Measurements from ENCODE around the gene HOXA4. TPM values are rescaled to one million over a fixed set of nuclear protein-coding genes. Genes with fewer than 3 reads are reported as not detected.
A peak's percentile ranks its signal among the peaks of the same experiment; 100 is the strongest.

Gene HOXA4
- total RNA-seq, 1 experiment from 2014 or later = 1.3 TPM

DNA sequence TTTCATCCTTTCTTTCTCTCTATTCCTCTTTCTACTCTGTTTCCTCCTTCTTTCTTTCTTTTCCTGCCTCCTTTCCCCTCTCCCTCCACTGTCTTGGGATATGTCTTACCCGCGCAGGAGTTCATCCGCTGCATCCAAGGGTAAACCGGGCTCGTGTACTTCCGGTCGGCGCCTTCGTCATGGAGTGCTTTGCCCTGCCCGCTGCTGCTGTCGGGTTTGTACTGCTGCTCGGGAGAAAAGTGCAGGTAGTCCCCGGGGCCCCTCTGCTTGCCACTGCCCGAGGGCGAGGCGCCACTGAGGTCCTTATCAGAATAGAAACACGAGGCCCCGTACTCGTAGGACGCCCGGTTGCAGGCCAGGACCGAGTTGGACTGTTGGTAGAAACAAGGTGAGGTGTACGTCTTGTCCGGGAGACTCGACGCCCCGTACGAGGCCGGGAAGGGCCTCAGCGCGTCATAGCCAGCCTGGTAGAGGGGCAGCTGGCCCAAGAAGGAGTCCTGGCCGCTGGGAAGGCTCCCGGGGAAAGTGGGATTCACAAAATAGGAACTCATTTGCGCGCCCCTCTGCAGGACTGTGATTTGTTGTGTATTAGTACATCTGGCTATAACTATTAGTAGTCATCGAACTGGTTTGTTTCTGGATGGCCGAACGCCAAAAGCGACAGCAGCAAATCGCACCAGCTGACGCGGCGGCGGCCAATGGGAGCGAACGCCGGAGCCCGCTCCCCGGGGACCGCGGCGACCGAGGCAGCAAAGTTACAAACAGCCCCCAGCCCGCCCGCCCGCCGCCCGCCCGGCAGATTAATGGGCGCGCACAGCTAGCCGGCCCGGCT is 16.9 kb upstream of the HOXA4 start, which contains the start of gene HOXA6:
TSS of gene HOXA6 (minus strand) at position 576 of the 832 bp plus-strand sequence. CDS start at position 551, 25 bp downstream.
- DNase-seq (ENCODE audit: low read depth) = no peak

GRCh38 chr7:27146491-27147198 is 16.1 kb upstream of the HOXA4 start:
- DNase-seq (ENCODE audit: low read depth) = no peak

- no peak for DNase-seq (ENCODE audit: low read depth)
Measured at GRCh38 chr7:27145914-27146412, 15.4 kb upstream of the HOXA4 start.

GRCh38 chr7:27145165-27145913 is 14.8 kb upstream of the HOXA4 start:
- DNase-seq (ENCODE audit: low read depth) = no peak

DNA sequence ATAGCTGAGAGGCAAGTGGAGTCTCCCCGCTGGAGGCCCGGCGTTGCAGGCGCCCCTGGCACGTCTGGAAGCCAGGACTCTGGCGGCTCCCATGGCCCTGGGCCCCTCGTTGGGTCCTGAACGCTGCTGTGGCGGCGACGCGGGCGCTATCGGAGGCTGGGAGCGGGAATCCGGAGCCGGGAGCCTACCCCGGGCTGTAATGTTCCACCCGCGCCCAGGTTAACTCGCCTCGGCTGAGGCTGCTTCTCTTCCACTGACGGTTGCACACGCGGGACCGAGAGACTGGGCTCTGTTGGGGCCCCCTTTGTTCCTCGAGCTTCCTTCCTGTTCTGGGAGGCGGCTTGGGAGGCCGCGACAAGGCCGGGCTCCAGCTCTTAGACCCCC is 14.2 kb upstream of the HOXA4 start:
- DNase-seq (ENCODE audit: low read depth) = no peak

DNA sequence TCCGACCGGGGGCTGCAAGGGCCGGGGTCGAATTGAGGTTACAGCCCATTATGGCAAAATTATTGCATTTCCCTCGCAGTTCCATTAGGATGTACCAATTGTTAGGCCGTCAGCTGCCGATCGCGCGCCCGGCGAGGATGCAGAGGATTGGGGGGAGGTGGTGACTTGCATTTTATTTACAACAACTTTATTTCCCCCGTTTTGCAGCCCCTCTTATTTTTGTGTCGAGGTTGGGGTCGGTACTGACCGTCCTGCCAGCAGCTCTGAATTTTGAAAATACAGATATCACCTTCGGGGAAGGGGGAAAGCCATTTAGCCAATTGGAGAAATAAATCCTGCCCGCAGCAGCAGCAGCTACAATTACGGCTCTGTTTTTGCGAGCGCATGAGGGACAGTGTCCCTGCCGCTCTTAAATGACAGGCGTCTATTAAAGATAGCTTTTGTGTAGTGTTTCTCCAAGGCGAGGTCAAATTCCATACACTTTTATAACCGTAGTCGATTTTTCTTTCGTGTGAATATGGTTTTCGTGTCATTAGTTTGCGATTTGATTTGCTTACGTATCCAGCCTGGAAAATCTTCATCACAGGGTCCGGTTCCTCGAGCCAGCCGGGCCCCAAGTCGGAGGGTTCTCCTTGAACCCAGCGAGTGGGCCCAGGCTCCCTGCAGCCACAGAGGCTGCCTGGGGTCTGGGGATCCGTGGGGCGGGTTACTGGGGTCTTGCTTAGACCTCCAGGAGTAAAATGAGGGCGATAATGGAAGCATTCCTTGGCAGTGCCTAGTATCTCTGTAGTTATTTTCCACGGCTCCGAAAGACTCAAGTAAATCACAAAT is 13.6 kb upstream of the HOXA4 start:
- DNase-seq (ENCODE audit: low read depth) = no peak

- no peak for DNase-seq (ENCODE audit: low read depth)
Measured at GRCh38 chr7:27143023-27143949, 12.7 kb upstream of the HOXA4 start, which contains the start of gene HOXA5. TSS of gene HOXA5 (minus strand) at chr7:27143681. CDS start at chr7:27143607, 74 bp downstream.

DNA sequence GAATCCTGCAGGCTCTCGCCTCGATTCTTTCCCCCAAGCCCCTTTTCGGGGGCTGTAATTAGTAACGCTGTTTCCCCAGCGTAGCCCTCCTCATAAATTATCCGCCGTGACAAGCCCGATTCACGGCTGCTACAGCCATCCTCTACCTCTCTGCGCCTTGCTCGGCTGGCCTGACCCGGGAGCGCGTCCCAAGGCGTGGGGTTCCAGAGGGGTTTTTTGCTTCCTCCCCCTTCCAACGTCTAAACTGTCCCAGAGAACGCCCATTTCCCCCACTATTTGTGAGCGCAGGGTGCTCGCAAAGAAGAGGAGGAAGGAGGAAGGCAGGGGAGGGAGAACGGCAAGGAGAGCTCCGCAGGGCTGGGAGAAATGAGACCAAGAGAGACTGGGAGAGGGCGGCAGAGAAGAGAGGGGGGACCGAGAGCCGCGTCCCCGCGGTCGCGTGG is 12.0 kb upstream of the HOXA4 start:
- DNase-seq (ENCODE audit: low read depth) = no peak

DNA sequence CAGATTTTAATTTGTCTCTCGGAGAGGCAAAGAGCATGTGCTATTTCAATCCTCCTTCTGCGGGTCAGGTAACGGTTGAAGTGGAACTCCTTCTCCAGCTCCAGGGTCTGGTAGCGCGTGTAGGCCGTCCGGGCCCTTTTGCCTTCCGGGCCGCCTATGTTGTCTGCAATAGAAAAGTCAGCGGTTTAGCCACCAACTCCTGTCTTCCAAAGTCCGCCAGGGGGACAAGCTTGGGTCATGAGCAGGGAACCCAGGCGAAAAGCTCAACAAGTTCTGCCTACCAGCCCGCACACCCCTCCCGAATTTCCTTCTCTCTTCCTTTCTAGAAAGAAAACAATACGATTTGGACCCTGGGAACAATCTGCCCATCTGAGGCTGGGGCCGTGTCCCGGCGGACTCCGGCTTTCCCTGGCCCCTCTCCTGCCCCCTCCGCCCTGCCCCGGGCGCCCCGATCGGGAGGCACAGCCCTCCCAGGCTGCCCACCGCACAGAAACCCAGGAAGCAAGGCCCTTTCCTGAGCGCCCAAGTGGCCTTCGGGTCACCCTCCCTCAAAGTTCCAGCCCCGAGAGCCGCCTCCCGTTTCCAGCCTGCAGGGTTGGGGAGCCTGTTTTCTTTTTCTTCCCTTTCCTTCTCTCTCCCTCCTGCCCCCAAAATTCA is 11.5 kb upstream of the HOXA4 start:
- no peak for DNase-seq (ENCODE audit: low read depth)

- no peak for DNase-seq (ENCODE audit: low read depth)
Measured at GRCh38 chr7:27141137-27141922, 10.8 kb upstream of the HOXA4 start.

DNA sequence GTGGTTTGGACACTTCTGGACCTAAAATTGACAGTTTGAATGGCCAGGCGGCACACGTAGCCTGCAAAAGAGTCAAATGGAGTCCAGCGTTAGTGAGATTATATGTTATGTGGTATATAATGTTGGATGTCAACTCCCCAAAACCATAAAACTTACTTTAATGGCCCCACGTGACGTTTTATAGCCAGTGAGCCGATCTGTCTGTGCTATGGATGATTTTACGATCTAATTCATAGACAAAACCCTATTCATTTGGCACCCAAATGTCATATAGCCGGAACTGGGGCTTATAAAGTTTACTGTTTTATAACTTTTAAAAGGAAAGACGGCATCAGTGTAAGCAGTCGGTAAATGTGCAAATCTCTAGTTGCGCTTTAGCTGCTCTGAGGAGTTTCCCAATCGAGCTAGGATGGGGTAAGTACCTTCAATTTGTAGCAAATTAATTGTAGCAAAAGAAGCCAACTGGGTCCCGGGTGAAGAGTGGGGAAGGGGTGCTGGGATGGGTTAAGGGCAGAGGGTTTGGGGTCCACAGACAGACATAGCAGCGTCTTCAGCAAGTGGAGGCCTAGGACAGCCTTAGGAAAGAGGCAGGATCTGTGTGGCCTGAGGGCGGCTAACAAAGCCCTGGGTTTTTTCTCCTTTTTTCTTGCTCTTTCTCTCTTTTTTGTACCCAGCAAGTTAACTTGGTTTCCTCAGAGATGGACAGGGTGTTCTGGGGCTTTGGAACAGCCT is 9.7 kb upstream of the HOXA4 start:
- no peak for DNase-seq (ENCODE audit: low read depth)

GRCh38 chr7:27139334-27140125 is 9.0 kb upstream of the HOXA4 start:
- DNase-seq (ENCODE audit: low read depth) = no peak

- DNase-seq (ENCODE audit: low read depth) = no peak
Measured at GRCh38 chr7:27138985-27139333, 8.4 kb upstream of the HOXA4 start.

DNA sequence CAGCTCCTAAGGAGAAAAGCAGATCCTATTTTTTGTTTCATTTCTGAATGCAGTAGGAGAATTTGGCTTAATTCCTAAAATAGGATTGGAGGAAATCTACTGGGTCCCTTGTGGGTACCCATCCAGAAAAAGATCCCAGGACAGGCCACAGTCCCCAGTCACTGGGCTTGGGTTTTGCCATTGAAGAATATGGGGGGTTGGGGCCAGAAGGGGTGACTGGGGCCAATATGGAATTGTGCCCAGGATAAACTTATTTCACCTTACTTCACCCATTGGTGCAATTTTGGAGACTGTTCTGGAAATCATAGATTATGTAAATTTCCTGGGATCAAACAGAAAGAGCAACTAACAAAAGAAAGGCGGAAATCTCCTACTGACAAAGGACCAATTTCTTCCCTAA is 7.9 kb upstream of the HOXA4 start:
- no peak for DNase-seq (ENCODE audit: low read depth)

GRCh38 chr7:27137640-27138315 is 7.2 kb upstream of the HOXA4 start:
- no peak for DNase-seq (ENCODE audit: low read depth)

GRCh38 chr7:27134392-27134791 is 3.8 kb upstream of the HOXA4 start:
- DNase-seq (ENCODE audit: low read depth) = peak; percentile 93

All from HT1080 (cell line).